SIG-M5 (cell line): Measurements from ENCODE around the gene PEPD.
"Not testable (repeated sequence)": the region's sequence is repeated elsewhere in the genome, so short reads cannot be mapped to it uniquely, and the experiment has no call there.

Experiments
- DNase-seq: peaks from one replicate; lab custom pipeline; 2025; lab: John Stamatoyannopoulos, UW

The PEPD gene

GRCh38 chr19:33521480-33522370 lies at the start of gene PEPD:
Gene PEPD (minus strand): TSS chr19:33521791. CDS start chr19:33521760, 31 bp downstream.
- DNase-seq = no peak

GRCh38 chr19:33569821-33570220 lies 48.2 kb upstream of the PEPD start:
- DNase-seq = no peak

GRCh38 chr19:33568706-33569105 lies 47.1 kb upstream of the PEPD start:
- DNase-seq = no peak

- DNase-seq = no peak
These were observed 43.3 kb upstream of the PEPD start for GRCh38 chr19:33564836-33565338.

GRCh38 chr19:33562636-33563035 lies 41.0 kb upstream of the PEPD start:
- DNase-seq = no peak

- DNase-seq = not testable (repeated sequence)
These were observed 40.1 kb upstream of the PEPD start for GRCh38 chr19:33561666-33562065.

GRCh38 chr19:33561261-33561660 lies 39.7 kb upstream of the PEPD start:
- DNase-seq = no peak

GRCh38 chr19:33559996-33560395 lies 38.4 kb upstream of the PEPD start:
- DNase-seq = no peak

- DNase-seq = no peak
These were observed 37.3 kb upstream of the PEPD start for GRCh38 chr19:33558856-33559255.

- no peak for DNase-seq
These were observed 36.6 kb upstream of the PEPD start for GRCh38 chr19:33558151-33558550.

GRCh38 chr19:33557720-33558119 lies 36.1 kb upstream of the PEPD start:
- DNase-seq = no peak

GRCh38 chr19:33557196-33557595 lies 35.6 kb upstream of the PEPD start:
- DNase-seq = no peak

- DNase-seq = no peak
These were observed 34.7 kb upstream of the PEPD start for GRCh38 chr19:33556261-33556660.

GRCh38 chr19:33555726-33556125 lies 34.1 kb upstream of the PEPD start:
- DNase-seq = not testable (repeated sequence)

GRCh38 chr19:33554821-33555220 lies 33.2 kb upstream of the PEPD start:
- DNase-seq = no peak

GRCh38 chr19:33554391-33554790 lies 32.8 kb upstream of the PEPD start:
- DNase-seq = no peak

- no peak for DNase-seq
These were observed 32.1 kb upstream of the PEPD start for GRCh38 chr19:33553530-33554310.

- no peak for DNase-seq
These were observed 31.3 kb upstream of the PEPD start for GRCh38 chr19:33552928-33553279.

- no peak for DNase-seq
These were observed 30.8 kb upstream of the PEPD start for GRCh38 chr19:33552191-33552927.

- no peak for DNase-seq
These were observed 30.1 kb upstream of the PEPD start for GRCh38 chr19:33551676-33552075.

- DNase-seq = no peak
These were observed 29.2 kb upstream of the PEPD start for GRCh38 chr19:33550768-33551167.

GRCh38 chr19:33547676-33548075 lies 26.1 kb upstream of the PEPD start:
- no peak for DNase-seq
